Subcutaneous abdominal adipose tissue (tissue), 5 donors: ENCODE results near the gene POLD3.

ENCODE experiments used
- H3K27ac ChIP-seq: one replicate; pipeline ENCODE4 v1.7.0; 2013; ENCODE audit warnings: low read depth, mild to moderate bottlenecking, inconsistent platforms, low read length, moderate library complexity
- H3K27me3 ChIP-seq, 5 donors: one replicate each; pipeline ENCODE4 v1.7.0; 2013; ENCODE audit warnings: low read length in 5 of 5, inconsistent platforms in 1 of 5; ENCODE audit not compliant: control insufficient read depth in 5 of 5, insufficient read depth in 4 of 5
- H3K36me3 ChIP-seq, 5 donors: one replicate each; pipeline ENCODE4 v1.7.0; 2013; ENCODE audit warnings: low read length in 5 of 5; ENCODE audit not compliant: control insufficient read depth in 5 of 5, insufficient read depth in 5 of 5
- H3K4me1 ChIP-seq, 5 donors: one replicate each; pipeline ENCODE4 v1.7.0; 2013; ENCODE audit warnings: low read length in 5 of 5, mild to moderate bottlenecking in 3 of 5, moderate library complexity in 1 of 5; ENCODE audit not compliant: control insufficient read depth in 5 of 5, insufficient read depth in 5 of 5
- H3K4me3 ChIP-seq, 5 donors: one replicate each; pipeline ENCODE4 v1.7.0; 2013; ENCODE audit warnings: low read length in 5 of 5, low read depth in 1 of 5
- H3K9ac ChIP-seq, 5 donors: one replicate each; pipeline ENCODE4 v1.7.0; 2013; ENCODE audit warnings: low read length in 5 of 5, mild to moderate bottlenecking in 4 of 5, moderate library complexity in 3 of 5
- H3K9me3 ChIP-seq, 5 donors: one replicate each; pipeline ENCODE4 v1.7.0; 2013; ENCODE audit warnings: low read length in 5 of 5; ENCODE audit not compliant: control insufficient read depth in 5 of 5
- donor health status: healthy.
- donor health status: healthy.
- donor health status: healthy.
- donor health status: healthy.
- donor health status: healthy.

Gene POLD3

GRCh38 chr11:74671520-74672196 is 79.3 kb downstream of the POLD3 start:
- no peak overlapping the region for H3K27ac ChIP-seq
- H3K9me3 ChIP-seq: no peaks in the 10 kb centered on the region
- no peaks in the 10 kb centered on the region for H3K36me3 ChIP-seq
- no peak overlapping the region for H3K4me3 ChIP-seq
- H3K4me1 ChIP-seq: peaks cover 2 to 12% (median 6%) of the 10 kb centered on the region in 5 donors
- no peak overlapping the region for H3K9ac ChIP-seq
- H3K27me3 ChIP-seq: no peaks in the 10 kb centered on the region

DNA sequence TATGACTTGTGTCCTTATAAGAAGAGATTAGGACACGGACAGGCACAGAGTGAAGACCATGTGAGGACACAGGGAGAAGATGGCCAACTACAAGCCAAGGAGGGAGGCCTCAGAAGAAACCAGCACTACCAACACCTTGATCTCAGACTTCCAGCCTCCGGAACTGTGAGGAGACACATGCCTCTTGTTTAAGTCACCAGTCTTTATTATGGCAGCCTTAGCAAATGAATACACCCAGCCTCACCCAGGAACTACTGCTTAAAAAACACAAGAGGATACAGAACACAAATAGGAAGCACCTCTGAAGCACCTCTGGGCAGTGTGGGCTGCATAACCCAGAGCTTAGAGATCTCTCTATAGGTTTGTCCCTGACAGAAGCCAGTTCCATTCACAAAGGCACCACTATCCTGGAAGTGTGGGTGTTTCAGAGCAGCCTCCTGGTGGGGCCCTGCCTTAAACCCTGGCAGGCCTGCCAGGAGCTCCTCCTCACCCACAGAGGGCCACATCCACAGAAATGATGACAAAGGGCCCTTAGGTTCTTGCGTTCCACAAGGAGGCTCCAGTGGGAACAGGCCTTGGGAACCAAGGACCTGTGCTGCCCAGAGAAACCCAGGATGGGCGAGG is 80.1 kb downstream of the POLD3 start:
- Histone ChIP-seq H3K9me3 (no peaks in the 10 kb centered on the region), H3K4me3 (no peak overlapping the region), H3K9ac (peak overlapping the region in 1 of 5 donors; percentile 4), H3K27ac (no peak overlapping the region), H3K27me3 (no peaks in the 10 kb centered on the region), H3K36me3 (no peaks in the 10 kb centered on the region), H3K4me1 (peaks cover 2 to 12% (median 6%) of the 10 kb centered on the region in 5 donors)

- H3K27me3 ChIP-seq: no peaks in the 10 kb centered on the region
- no peak overlapping the region for H3K27ac ChIP-seq
- peak overlapping the region in 1 of 5 donors; percentile 4 for H3K9ac ChIP-seq
Observed at GRCh38 chr11:74672956-74673692, 80.7 kb downstream of the POLD3 start.

GRCh38 chr11:74673693-74674360 is 81.4 kb downstream of the POLD3 start:
- H3K9ac ChIP-seq: no peak overlapping the region
- no peak overlapping the region for H3K4me3 ChIP-seq
- no peak overlapping the region for H3K27ac ChIP-seq
- H3K4me1 ChIP-seq: peaks cover 2 to 12% (median 6%) of the 10 kb centered on the region in 5 donors
- H3K9me3 ChIP-seq: no peaks in the 10 kb centered on the region
- H3K27me3 ChIP-seq: no peaks in the 10 kb centered on the region
- H3K36me3 ChIP-seq: no peaks in the 10 kb centered on the region

More at GRCh38 chr11:74672956-74673692, 80.7 kb downstream of the POLD3 start:
- H3K4me1 ChIP-seq: peaks cover 2 to 12% (median 6%) of the 10 kb centered on the region in 5 donors
- H3K36me3 ChIP-seq: no peaks in the 10 kb centered on the region
- no peaks in the 10 kb centered on the region for H3K9me3 ChIP-seq
- H3K4me3 ChIP-seq: no peak overlapping the region

DNA sequence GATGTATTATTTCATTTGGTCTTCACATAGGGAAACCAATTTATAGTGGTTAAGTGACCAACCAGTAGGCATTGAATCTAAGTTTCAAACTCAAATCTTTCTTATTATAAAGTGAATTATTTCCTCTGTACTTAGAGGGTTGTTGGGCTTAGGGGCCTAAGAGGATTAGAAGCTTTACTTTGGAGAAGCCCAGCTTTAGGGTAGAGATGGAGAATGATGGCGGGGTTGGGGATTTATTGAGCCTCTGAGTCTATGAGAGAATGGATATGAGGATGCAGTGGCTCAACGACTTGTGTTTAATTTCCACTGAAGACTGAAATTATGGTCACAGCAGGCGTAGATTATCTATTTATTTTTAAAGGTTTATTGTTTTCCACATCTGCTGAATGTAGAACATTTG is 83.4 kb downstream of the POLD3 start:
- Histone ChIP-seq H3K4me1 (peaks cover 2 to 12% (median 6%) of the 10 kb centered on the region in 5 donors), H3K36me3 (no peaks in the 10 kb centered on the region), H3K9me3 (no peaks in the 10 kb centered on the region), H3K27me3 (no peaks in the 10 kb centered on the region), H3K9ac (no peak overlapping the region), H3K27ac (no peak overlapping the region), H3K4me3 (no peak overlapping the region)

GRCh38 chr11:74676596-74676995 is 84.2 kb downstream of the POLD3 start:
- no peak overlapping the region for H3K9ac ChIP-seq
- H3K27ac ChIP-seq: no peak overlapping the region
- H3K36me3 ChIP-seq: no peaks in the 10 kb centered on the region
- no peak overlapping the region for H3K4me3 ChIP-seq
- no peaks in the 10 kb centered on the region for H3K27me3 ChIP-seq
- no peaks in the 10 kb centered on the region for H3K9me3 ChIP-seq
- H3K4me1 ChIP-seq: peaks cover 2 to 12% (median 6%) of the 10 kb centered on the region in 5 donors

GRCh38 chr11:74677131-74677530 is 84.7 kb downstream of the POLD3 start:
- Histone ChIP-seq H3K4me3 (no peak overlapping the region), H3K27ac (no peak overlapping the region), H3K36me3 (no peaks in the 10 kb centered on the region), H3K9ac (no peak overlapping the region), H3K27me3 (no peaks in the 10 kb centered on the region), H3K9me3 (no peaks in the 10 kb centered on the region), H3K4me1 (peaks cover 2 to 12% (median 6%) of the 10 kb centered on the region in 5 donors)

DNA sequence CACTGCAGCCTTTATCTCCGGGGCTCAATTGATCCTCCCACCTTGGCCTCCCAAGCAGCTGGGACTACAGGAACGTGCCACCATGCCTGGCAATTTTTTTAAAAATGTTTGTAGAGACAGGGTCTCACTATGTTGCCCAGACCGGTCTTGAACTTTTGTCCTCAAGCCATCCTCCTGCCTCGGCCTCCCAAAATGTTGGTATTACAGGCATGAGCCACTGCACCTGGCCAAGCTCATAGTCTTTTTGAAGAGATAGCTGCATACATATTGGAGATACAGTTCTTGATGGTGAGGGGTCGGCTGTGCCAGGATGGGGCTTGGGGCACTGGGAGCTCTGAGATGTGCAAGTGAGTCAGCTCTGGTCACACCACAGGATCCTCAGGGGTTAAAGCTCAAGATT is 85.7 kb downstream of the POLD3 start:
- Histone ChIP-seq H3K4me3 (no peak overlapping the region), H3K27me3 (no peaks in the 10 kb centered on the region), H3K9me3 (no peaks in the 10 kb centered on the region), H3K9ac (no peak overlapping the region), H3K36me3 (no peaks in the 10 kb centered on the region), H3K27ac (no peak overlapping the region), H3K4me1 (peaks cover 0 to 7% (median 5%) of the 10 kb centered on the region in 5 donors)

GRCh38 chr11:74678591-74679512 is 86.5 kb downstream of the POLD3 start:
- no peak overlapping the region for H3K27ac ChIP-seq
- H3K9me3 ChIP-seq: no peaks in the 10 kb centered on the region
- no peaks in the 10 kb centered on the region for H3K27me3 ChIP-seq
- H3K4me3 ChIP-seq: no peak overlapping the region
- H3K9ac ChIP-seq: no peak overlapping the region
- peaks cover 0 to 6% (median 4%) of the 10 kb centered on the region in 5 donors for H3K4me1 ChIP-seq
- H3K36me3 ChIP-seq: no peaks in the 10 kb centered on the region
